Esophagus squamous epithelium (tissue), 5 donors: ENCODE results near the gene FLNA. TPM values are rescaled to one million over a fixed set of nuclear protein-coding genes. Genes with fewer than 3 reads are reported as not detected.

Source experiments
- DNase-seq: peaks from one replicate; lab custom pipeline; 2025; lab: John Stamatoyannopoulos, UW
- H3K27ac ChIP-seq, 4 donors: fragments of 200-600 bp; sonication (generic); one replicate each; pipeline ENCODE4 v1.5.1; 2016 to 2019; ENCODE audit warnings: mild to moderate bottlenecking in 1 of 4
- H3K27me3 ChIP-seq, 4 donors: fragments of 200-600 bp; sonication (generic); 1 replicate in 3 of 4; 2 replicates in 1 of 4; pipeline versions ENCODE4 v1.5.1 to v1.6.0; 2017 to 2021; ENCODE audit warnings: antibody characterized with exemption in 1 of 4
- H3K36me3 ChIP-seq, 3 donors: fragments of 200-600 bp; sonication (generic); one replicate each; pipeline ENCODE4 v1.5.1; 2016 to 2019
- H3K4me1 ChIP-seq, 3 donors: fragments of 200-600 bp; sonication (generic); one replicate each; pipeline ENCODE4 v1.5.1; 2017 to 2019
- H3K4me3 ChIP-seq, 4 donors: fragments of 200-600 bp; sonication (generic); 1 replicate in 3 of 4; 2 replicates in 1 of 4; pipeline ENCODE4 v1.5.1; 2016 to 2019; ENCODE audit warnings: mild to moderate bottlenecking in 2 of 4, moderate library complexity in 1 of 4
- H3K9me3 ChIP-seq, 3 donors: fragments of 200-600 bp; sonication (generic); one replicate each; pipeline ENCODE4 v1.5.1; 2016 to 2019
- POLR2A ChIP-seq, 4 donors: fragments of 450-650 bp; IDR thresholded peaks; one replicate each; pipeline ENCODE4 v1.6.1; 2017; ENCODE audit warnings: antibody characterized with exemption in 4 of 4, mild to moderate bottlenecking in 4 of 4, moderate library complexity in 3 of 4
- WGBS, 2 donors: methylation state at CpG; one replicate each; pipeline ENCODE4 v1.1.5; 2018; 5-methylcytosine and 5-hydroxymethylcytosine counted together
- intact Hi-C: fragments of 100-400 bp; cut with DNase I; formaldehyde crosslinking; loops from one replicate; pipeline ENCODE4 v1.15.0; 2022
- total RNA-seq, 4 donors: library from RNA; depleted of rRNA; stranded (reverse); fragments of >200 nt; gene quantifications; one replicate each; pipeline ENCODE4 v1.1.0, GENCODE V29; 2016
- TF ChIP-seq, protein P1 (sequence below), 6 experiments: fragments of 450-650 bp in 4 of 6; fragments of 200-600 bp in 2 of 6; sonication (generic) in 2 of 6; IDR thresholded peaks; one replicate each; pipeline ENCODE4 v1.5.1; 2016 to 2019; ENCODE audit warnings: antibody characterized with exemption in 6 of 6, mild to moderate bottlenecking in 4 of 6, moderate library complexity in 4 of 6
- donor health status: DM: yes; HTN: yes; CAD: no.

The FLNA gene
- total RNA-seq, 4 donors from 2014 or later = 290 to 1,242 (median 582) TPM

DNA sequence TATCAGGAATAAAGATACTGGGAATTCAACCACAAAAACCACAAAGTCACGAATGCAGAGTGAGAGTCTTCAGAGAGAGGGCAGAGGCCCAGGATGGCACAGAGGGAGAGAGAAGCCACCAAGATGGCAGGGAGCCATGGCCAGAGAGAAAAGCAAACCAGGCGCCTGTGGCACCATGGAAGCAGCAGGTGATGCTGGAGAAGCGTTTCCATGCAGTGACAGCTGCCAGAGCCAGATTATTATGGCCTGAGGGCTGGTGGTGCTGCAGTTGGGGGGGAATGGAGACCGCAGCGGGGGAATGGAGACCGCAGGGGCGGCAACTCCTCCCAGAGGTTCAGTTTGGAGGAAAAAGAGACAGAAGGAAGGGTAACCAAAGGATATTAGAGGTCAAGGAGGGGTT, 42.7 kb upstream of the FLNA start:
- no peak overlapping the region for H3K4me3 ChIP-seq
- H3K36me3 ChIP-seq = peaks cover 0 to 36% (median 6%) of the 10 kb centered on the region in 3 donors
- H3K27me3 ChIP-seq = no peaks in the 10 kb centered on the region
- no peak for DNase-seq
- H3K9me3 ChIP-seq = no peaks in the 10 kb centered on the region
- H3K27ac ChIP-seq = no peak overlapping the region
- peaks cover 0 to 14% (median 5%) of the 10 kb centered on the region in 3 donors for H3K4me1 ChIP-seq
- TF ChIP-seq, protein P1, sequence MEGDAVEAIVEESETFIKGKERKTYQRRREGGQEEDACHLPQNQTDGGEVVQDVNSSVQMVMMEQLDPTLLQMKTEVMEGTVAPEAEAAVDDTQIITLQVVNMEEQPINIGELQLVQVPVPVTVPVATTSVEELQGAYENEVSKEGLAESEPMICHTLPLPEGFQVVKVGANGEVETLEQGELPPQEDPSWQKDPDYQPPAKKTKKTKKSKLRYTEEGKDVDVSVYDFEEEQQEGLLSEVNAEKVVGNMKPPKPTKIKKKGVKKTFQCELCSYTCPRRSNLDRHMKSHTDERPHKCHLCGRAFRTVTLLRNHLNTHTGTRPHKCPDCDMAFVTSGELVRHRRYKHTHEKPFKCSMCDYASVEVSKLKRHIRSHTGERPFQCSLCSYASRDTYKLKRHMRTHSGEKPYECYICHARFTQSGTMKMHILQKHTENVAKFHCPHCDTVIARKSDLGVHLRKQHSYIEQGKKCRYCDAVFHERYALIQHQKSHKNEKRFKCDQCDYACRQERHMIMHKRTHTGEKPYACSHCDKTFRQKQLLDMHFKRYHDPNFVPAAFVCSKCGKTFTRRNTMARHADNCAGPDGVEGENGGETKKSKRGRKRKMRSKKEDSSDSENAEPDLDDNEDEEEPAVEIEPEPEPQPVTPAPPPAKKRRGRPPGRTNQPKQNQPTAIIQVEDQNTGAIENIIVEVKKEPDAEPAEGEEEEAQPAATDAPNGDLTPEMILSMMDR (IDR thresholded peaks at IDR 0.05) = no peak
- TF ChIP-seq POLR2A (IDR thresholded peaks at IDR 0.05) = no peak
- intact Hi-C loops = no loop called here
- 67 to 75% methylated on average over 5 to 7 of the region's 7 CpGs for WGBS, 2 donors

- Histone ChIP-seq H3K27ac (peak overlapping the region; percentile 90 to 97 (median 96)), H3K36me3 (peaks cover 0 to 19% (median 0%) of the 10 kb centered on the region in 3 donors), H3K27me3 (no peaks in the 10 kb centered on the region), H3K4me1 (peaks cover 0 to 43% (median 5%) of the 10 kb centered on the region in 3 donors), H3K4me3 (no peak overlapping the region), H3K9me3 (no peaks in the 10 kb centered on the region)
- TF ChIP-seq, protein P1 (IDR thresholded peaks at IDR 0.05) = no peak
- no peak for DNase-seq
- 100% methylated on average over 1 of the region's 8 CpGs; no CpG with 5 or more reads in 1 of the 2 donors for WGBS, 2 donors
- intact Hi-C loops = no loop called here
Observed at GRCh38 chrX:154413142-154413541, 38.7 kb upstream of the FLNA start.

- no peaks in the 10 kb centered on the region for H3K9me3 ChIP-seq
- no peaks in the 10 kb centered on the region for H3K27me3 ChIP-seq
- intact Hi-C loops = no loop called here
- WGBS, 2 donors = 35% methylated on average over 2 of the region's 4 CpGs; no CpG with 5 or more reads in 1 of the 2 donors
- peak overlapping the region; percentile 56 to 87 (median 82) for H3K4me3 ChIP-seq
- TF ChIP-seq, protein P1 (IDR thresholded peaks at IDR 0.05) = no peak
- peak in 2 of 4 donors; percentile 9 to 12 for TF ChIP-seq POLR2A (IDR thresholded peaks at IDR 0.05)
- peak overlapping the region; percentile 90 to 97 (median 96) for H3K27ac ChIP-seq
- H3K4me1 ChIP-seq = peaks cover 0 to 47% (median 5%) of the 10 kb centered on the region in 3 donors
- no peak for DNase-seq
- peaks cover 0 to 19% (median 0%) of the 10 kb centered on the region in 3 donors for H3K36me3 ChIP-seq
Observed at GRCh38 chrX:154412468-154412867, 38.0 kb upstream of the FLNA start.

- TF ChIP-seq POLR2A (IDR thresholded peaks at IDR 0.05) = peak in 2 of 4 donors; percentile 24 to 45
- TF ChIP-seq, protein P1 (IDR thresholded peaks at IDR 0.05) = no peak
- DNase-seq = no peak
- WGBS, 2 donors = no CpG with 5 or more reads among the region's 29 CpGs
- H3K27me3 ChIP-seq = no peaks in the 10 kb centered on the region
- peaks cover 0 to 47% (median 5%) of the 10 kb centered on the region in 3 donors for H3K4me1 ChIP-seq
- H3K9me3 ChIP-seq = no peaks in the 10 kb centered on the region
- peaks cover 0 to 19% (median 0%) of the 10 kb centered on the region in 3 donors for H3K36me3 ChIP-seq
- peak overlapping the region; percentile 56 to 87 (median 82) for H3K4me3 ChIP-seq
- intact Hi-C loops = no loop called here
- H3K27ac ChIP-seq = peak overlapping the region; percentile 90 to 97 (median 96)
Observed at GRCh38 chrX:154411981-154412340, 37.5 kb upstream of the FLNA start.

DNA sequence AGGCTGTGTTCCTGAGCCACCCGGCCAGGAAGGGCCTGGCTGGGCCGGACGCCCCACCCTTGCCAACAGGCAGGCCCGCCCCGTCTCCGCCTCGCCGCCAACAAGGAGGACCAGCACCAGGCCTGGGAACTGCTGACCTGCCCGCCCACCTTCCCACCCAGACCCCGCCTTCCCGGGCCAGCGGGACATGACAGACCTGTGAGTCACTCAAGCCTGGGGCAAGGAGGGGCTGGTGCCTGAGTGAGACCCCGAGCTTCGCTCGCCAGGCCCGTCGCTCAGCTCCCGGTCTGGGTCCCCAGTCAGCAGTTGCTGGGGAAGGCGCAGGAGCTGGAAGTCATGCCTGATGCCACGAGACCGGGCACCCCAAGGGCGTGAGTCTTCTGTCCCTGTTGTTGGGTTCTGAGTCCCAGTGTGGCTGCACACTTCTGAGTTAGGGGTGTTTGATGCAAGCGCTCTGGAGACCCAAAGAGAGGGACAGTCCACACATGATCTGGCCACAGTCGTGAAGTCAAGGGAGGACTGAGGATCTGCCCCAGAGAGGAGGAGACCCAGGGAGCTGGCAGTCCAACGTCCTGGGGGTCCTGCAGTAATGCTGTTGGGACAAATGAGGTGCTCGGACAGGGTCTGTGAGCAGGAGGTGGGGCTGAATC, 34.9 kb upstream of the FLNA start, which contains the start of gene DNASE1L1:
Gene DNASE1L1, minus strand, starts transcription at position 33 of the 650 bp plus-strand sequence. CDS start 3,686 bp downstream, outside the sequence.
- DNase-seq = no peak
- Histone ChIP-seq H3K27ac (peak within 1 kb of the TSS; percentile 76 to 97 (median 86)), H3K27me3 (no peaks in the 10 kb centered on the region), H3K4me3 (peak within 1 kb of the TSS; percentile 20 to 57 (median 36)), H3K9me3 (no peaks in the 10 kb centered on the region), H3K36me3 (peaks cover 0 to 10% (median 0%) of the 10 kb centered on the region in 3 donors), H3K4me1 (peaks cover 0 to 47% (median 5%) of the 10 kb centered on the region in 3 donors)
- WGBS, 2 donors = 33 to 60% methylated on average over 2 of the region's 26 CpGs
- TF ChIP-seq, protein P1 (IDR thresholded peaks at IDR 0.05) = no peak
- TF ChIP-seq POLR2A (IDR thresholded peaks at IDR 0.05) = peak in 1 of 4 donors; percentile 37
- intact Hi-C loops = no loop called here
